ENCODE measurements around the gene RAP1GDS1.

Gene RAP1GDS1

GRCh38 chr4:98381306-98381705 is 120.1 kb downstream of the RAP1GDS1 start:
- no peak overlapping the region for H3K27ac ChIP-seq
- CTCF ChIA-PET: interaction anchor here (0.7 kb wide), 2 partner anchors 52 to 238 kb away, joined by 4 to 5 read pairs; no protein-coding TSS in a partner anchor
- POLR2A ChIA-PET (ENCODE audit: low non-redundant PET): no interaction called here
- no peak for DNase-seq (ENCODE audit: low spot score)
- TF ChIP-seq, protein P1, sequence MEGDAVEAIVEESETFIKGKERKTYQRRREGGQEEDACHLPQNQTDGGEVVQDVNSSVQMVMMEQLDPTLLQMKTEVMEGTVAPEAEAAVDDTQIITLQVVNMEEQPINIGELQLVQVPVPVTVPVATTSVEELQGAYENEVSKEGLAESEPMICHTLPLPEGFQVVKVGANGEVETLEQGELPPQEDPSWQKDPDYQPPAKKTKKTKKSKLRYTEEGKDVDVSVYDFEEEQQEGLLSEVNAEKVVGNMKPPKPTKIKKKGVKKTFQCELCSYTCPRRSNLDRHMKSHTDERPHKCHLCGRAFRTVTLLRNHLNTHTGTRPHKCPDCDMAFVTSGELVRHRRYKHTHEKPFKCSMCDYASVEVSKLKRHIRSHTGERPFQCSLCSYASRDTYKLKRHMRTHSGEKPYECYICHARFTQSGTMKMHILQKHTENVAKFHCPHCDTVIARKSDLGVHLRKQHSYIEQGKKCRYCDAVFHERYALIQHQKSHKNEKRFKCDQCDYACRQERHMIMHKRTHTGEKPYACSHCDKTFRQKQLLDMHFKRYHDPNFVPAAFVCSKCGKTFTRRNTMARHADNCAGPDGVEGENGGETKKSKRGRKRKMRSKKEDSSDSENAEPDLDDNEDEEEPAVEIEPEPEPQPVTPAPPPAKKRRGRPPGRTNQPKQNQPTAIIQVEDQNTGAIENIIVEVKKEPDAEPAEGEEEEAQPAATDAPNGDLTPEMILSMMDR (conservative IDR thresholded peaks at IDR 0.05; ENCODE audit: low read depth): no peak

DNA sequence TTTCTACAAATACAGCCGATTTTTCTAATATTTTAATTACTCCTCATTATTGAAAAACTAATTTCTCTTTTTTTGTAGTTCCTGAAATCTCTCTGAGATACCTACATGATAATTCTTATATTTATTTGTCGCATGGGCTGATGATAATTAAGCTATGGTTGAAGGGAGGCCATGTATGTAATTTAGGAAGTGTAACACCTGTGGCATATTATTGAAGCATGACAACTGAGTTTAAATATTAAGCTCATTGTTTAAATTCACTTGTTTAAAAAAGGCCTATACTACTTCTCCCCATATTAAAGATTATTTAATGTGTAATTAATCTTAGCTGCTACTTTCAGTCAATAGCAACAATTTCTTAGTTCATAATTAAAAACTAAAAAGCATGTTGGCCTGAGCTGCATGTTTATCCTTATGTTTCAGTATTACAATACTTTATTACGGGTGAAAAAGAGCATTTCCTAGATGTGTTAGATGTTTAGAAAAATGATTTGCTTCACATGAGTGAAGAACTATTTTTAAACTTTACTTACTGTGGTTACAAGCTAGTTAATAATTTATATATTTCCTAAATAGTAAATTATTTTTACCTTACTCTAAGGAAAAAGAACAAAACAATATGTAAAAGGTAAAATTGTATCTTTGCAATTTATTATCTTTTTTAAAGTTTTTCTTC is 122.4 kb downstream of the RAP1GDS1 start:
- DNase-seq (ENCODE audit: low spot score): no peak
- H3K27ac ChIP-seq: no peak overlapping the region
- TF ChIP-seq, protein P1 (conservative IDR thresholded peaks at IDR 0.05; ENCODE audit: low read depth): no peak
- ChIA-PET POLR2A (ENCODE audit: low non-redundant PET) (no interaction called here), CTCF (interaction anchor here (0.7 kb wide), 1 partner anchor 43 kb away, joined by 3 read pairs; no protein-coding TSS in a partner anchor)

DNA sequence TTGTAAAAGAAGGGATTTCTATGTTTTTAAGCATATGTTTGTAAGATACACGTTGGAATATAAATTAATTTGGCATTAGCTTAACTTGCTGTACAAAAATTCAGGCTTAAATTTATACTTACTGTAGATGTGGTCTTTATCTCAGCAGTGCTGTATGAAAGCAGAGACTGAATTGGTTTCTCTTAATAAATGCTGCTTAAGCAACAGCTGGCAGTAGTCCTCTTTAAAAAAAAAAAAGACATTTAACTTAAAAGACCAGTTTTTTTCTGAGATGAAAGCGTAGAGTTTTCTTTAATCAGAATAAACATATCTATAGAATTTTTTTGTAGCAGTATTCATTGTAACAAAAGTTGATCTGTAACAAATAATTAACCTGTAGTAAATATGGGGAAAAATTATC is 124.6 kb downstream of the RAP1GDS1 start:
- POLR2A ChIA-PET (ENCODE audit: low non-redundant PET): no interaction called here
- TF ChIP-seq, protein P1 (conservative IDR thresholded peaks at IDR 0.05; ENCODE audit: low read depth): no peak
- no peak overlapping the region for H3K27ac ChIP-seq
- DNase-seq (ENCODE audit: low spot score): no peak
- CTCF ChIA-PET: no interaction called here

GRCh38 chr4:98387345-98388026 is 126.3 kb downstream of the RAP1GDS1 start:
- no peak for DNase-seq (ENCODE audit: low spot score)
- no peak overlapping the region for H3K27ac ChIP-seq
- POLR2A ChIA-PET (ENCODE audit: low non-redundant PET): no interaction called here
- TF ChIP-seq, protein P1 (conservative IDR thresholded peaks at IDR 0.05; ENCODE audit: low read depth): no peak
- CTCF ChIA-PET: interaction anchor here (0.6 kb wide), 1 partner anchor 221 kb away, joined by 3 read pairs; no protein-coding TSS in a partner anchor

DNA sequence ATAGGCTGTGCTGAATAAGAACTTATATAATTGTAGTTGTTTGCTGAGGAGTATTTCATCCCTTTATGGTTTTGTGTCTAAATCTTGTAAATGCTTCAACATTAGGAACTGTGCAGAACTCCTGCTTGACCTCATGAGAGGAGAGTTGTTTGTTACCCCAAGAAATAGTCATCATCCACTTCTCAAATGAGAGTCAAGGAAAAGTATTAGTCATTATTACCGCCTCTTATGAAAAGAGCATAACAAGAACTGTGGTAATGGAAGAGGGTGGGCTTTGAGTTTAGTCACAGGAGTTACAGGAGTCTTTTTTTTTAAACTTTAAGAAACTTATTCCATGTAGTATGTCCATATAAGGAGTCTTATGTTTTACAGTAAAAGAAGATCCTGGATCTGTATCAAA is 132.9 kb downstream of the RAP1GDS1 start:
- ChIA-PET POLR2A (ENCODE audit: low non-redundant PET) (no interaction called here), CTCF (no interaction called here)
- no peak overlapping the region for H3K27ac ChIP-seq
- TF ChIP-seq, protein P1 (conservative IDR thresholded peaks at IDR 0.05; ENCODE audit: low read depth): no peak
- DNase-seq (ENCODE audit: low spot score): no peak

- H3K27ac ChIP-seq: no peak overlapping the region
- ChIA-PET CTCF (interaction anchor here (0.5 to 0.7 kb wide), 3 partner anchors 21 to 298 kb away, joined by 3 to 4 read pairs (median 3); no protein-coding TSS in a partner anchor), POLR2A (ENCODE audit: low non-redundant PET) (interaction anchor here (0.6 kb wide), 1 partner anchor 381 kb away, joined by 3 read pairs; no protein-coding TSS in a partner anchor)
These were observed 138.7 kb downstream of the RAP1GDS1 start for GRCh38 chr4:98399915-98400314.

More at GRCh38 chr4:98399915-98400314, 138.7 kb downstream of the RAP1GDS1 start:
- TF ChIP-seq, protein P1 (conservative IDR thresholded peaks at IDR 0.05; ENCODE audit: low read depth): no peak
- no peak for DNase-seq (ENCODE audit: low spot score)

All from RWPE1 (cell line).